GM19324 (cell line): ENCODE data around the gene NTSR2.

ENCODE experiments used
- ATAC-seq: cut with Tn5 transposase; IDR thresholded peaks from one replicate; pipeline ENCODE4 v1.9.1; 2021; ENCODE audit warnings: mild to moderate bottlenecking, moderate library complexity; ENCODE audit not compliant: unreplicated experiment, low FRiP score

NTSR2 gene

DNA sequence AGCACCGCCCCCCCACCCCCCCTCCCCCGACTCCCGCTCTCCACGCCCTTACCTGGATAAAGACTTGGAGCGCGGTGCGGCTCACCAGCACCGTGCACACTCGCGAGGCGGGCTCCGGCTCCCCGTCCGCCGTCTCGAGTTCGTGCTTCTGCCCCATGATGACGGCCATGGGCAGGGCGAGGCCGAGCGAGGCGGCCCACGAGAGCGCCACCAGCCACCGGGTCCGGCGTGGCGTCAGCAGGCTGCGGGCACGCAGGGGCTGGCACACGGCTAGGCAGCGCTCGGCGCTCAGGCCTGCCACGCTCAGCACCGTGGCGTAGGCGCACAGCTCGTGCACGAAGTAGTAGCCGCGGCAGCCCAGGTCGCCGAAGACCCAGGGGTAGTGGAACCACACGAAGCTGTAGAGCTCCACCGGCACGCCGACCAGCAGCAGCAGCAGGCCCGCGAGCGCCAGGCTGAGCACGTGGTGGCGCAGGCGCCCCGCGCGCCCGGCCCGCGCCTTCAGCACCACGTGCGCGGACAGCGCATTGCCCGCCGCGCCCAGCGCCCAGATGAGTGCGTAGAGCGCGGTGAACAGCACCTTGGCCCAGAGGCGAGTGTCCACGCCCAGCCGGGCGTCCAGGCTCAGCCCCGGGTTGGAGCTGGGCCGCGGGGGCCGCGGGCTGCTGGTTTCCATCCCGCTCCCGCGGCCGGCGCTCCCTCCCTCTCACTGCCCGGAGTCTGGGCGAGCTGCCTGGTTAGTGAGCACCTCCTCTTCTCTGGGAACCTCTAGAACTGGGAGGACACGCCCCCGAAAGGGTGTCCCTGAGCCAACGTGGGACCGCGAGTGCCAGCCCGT lies at the start of gene NTSR2:
TSS of gene NTSR2 (minus strand) at position 742 of the 838 bp plus-strand sequence. CDS start at position 676, 66 bp downstream.
- no peak for ATAC-seq

- no peak for ATAC-seq
Measured at GRCh38 chr2:11719230-11719977, 49.4 kb upstream of the NTSR2 start.

DNA sequence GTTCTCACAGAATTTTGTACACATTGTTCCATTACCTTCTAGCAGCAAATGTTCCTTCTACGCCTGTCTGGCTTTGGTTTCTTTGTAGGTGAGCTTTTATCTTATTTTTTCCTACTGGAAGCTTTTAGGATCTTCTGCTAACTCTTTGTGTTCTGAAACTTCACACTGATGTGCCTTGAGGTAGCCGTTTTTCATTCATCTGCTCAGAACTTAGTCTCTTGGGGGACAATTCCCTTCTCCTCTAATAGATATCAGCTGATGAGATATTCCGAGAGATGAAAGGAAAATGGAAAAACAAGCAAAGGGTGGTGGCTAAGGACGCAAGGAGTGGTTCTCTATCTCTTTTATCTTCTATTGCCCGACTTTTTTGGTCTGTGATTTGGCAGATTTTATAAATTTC lies 48.6 kb upstream of the NTSR2 start:
- ATAC-seq = no peak

- no peak for ATAC-seq
Measured at GRCh38 chr2:11717623-11718022, 47.6 kb upstream of the NTSR2 start.

- no peak for ATAC-seq
Measured at GRCh38 chr2:11716689-11717321, 46.8 kb upstream of the NTSR2 start.

DNA sequence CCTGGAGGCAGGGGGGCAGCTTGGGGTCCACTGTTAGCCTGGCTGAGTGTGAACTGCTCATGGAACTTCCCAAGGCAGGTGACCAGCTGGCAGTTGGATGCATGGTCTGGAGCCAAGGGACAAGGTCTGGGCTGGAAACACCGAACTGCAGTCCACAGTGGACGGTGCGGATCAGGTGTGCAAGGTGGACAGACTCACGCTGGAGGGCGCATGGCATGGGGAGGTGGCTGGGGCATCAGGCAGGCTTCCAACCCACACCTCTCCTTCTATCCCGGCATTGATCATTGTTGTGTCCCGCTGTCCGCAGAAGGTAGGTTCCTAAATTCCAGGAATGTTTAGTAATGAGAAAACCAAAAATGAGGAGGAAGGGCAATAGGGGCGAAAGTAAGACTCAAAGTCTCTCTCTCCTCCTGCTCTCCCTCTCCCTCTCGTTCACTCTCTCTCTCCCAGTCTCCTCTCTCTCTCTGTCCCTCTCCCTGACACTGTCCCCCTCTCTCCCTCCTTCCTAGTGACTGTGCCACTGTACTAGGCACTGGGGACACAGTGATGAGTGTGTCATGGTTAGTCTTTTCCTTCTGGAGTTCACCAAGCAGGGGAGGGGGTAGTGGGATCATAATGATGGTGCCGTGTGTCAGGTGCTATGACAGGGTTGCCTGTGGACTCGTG lies 46.1 kb upstream of the NTSR2 start:
- no peak for ATAC-seq

GRCh38 chr2:11713815-11714214 lies 43.8 kb upstream of the NTSR2 start:
- no peak for ATAC-seq

- ATAC-seq = no peak
Measured at GRCh38 chr2:11712866-11713265, 42.9 kb upstream of the NTSR2 start.

DNA sequence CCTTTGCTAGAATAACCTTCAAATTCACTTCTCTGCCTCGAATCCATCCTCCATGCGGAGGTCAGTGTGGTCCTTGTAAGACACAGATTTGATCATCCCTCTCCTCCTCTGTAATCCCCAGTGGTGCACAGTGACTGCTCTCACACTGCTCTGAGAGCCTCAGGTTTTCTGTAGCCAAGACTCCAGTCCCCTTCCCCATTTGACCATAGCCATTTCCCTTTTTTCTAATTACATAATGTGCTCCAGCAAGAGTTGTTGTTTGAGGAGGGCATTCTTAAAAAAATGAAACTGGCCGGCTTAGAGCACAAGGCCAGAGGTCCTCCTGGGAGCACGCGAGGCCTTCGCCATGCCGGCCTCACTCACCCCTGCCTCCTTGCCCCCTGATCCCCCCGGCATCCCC lies 41.8 kb upstream of the NTSR2 start:
- no peak for ATAC-seq

DNA sequence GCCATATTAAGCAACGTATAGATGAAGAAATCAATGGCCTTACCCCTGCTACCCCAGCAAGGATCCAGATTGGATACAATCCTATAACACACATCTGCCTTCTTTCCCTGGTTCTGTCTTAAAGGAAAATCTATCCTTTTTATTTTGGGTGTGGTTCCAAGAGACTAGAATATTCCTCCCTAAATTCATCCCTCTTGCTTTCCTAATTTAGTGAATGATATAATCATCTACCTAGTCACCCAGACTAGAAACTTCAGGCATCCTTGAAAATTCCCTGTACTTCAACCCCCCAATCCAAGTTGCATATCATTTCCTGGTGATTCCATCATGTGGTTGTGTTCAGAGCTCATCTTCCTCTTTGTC lies 41.3 kb upstream of the NTSR2 start:
- ATAC-seq = no peak

- no peak for ATAC-seq
Measured at GRCh38 chr2:11710632-11711353, 40.8 kb upstream of the NTSR2 start.

DNA sequence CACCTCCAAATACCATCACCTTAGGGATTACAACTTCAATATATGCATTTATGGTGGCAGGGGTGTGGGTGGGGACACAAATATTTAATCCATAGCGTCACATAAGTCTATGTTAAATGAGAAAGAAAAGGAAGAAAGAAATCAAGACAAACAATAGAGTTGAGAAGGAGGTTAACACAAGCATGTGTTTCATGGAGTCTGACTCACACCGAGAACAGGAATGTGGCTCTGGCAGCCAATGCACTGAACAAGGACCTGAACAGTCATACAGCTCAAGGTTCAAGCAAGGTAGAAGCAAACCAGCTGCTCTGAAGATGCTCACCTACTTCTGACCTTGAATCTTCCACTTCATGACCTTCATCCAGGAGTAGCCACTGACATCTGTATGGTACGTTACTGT lies 40.2 kb upstream of the NTSR2 start:
- ATAC-seq = no peak

GRCh38 chr2:11709293-11709692 lies 39.3 kb upstream of the NTSR2 start:
- no peak for ATAC-seq

- ATAC-seq = no peak
Measured at GRCh38 chr2:11708106-11708505, 38.1 kb upstream of the NTSR2 start.

DNA sequence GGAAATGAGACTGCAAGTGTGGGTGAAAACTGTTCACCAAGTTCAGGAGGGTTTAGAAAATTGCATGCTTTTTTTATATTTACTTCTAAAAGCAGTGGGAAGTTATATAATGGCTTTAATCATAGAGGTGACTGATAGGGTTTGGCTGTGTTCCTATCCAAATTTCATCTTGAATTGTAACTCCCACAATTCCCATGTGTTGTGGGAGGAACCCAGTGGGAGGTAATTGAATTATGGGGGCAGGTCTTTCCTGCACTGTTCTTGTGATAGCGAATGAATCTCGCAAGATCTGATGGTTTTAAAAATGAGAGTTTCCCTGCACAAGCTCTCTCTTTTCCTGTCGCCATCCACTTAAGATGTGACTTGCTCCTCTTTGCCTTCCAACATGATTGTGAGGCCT lies 35.7 kb upstream of the NTSR2 start:
- no peak for ATAC-seq

- no peak for ATAC-seq
Measured at GRCh38 chr2:11705063-11705462, 35.1 kb upstream of the NTSR2 start.

GRCh38 chr2:11703700-11704099 lies 33.7 kb upstream of the NTSR2 start:
- no peak for ATAC-seq

DNA sequence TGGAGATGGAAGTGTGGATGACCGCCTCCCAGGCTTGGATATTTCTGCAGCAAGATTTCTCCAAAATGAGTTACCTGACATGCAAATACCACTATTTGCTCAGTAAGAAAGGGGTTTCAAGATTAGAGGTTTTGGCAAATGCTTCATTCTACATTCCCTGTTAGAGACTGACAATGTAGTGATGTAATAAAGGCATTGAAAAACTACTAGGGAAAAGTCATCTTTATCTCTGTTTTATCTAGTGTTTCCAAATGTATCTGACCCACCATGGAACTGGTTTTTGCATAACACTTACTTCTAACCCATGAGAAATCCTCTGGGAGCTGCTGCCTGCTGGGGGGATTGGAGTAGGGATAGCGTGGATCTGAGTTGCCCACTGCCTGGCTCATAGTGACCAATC lies 33.0 kb upstream of the NTSR2 start:
- no peak for ATAC-seq

GRCh38 chr2:11701751-11702301 lies 31.8 kb upstream of the NTSR2 start:
- ATAC-seq = no peak

GRCh38 chr2:11701206-11701605 lies 31.2 kb upstream of the NTSR2 start:
- no peak for ATAC-seq
